SJCRH30 (cell line): ENCODE results near the gene ZFP1. TPM values are rescaled to one million over a fixed set of nuclear protein-coding genes. Genes with fewer than 3 reads are reported as not detected.
"Not testable (repeated sequence)": the region's sequence is repeated elsewhere in the genome, so short reads cannot be mapped to it uniquely, and the experiment has no call there.

ENCODE experiments used
- DNase-seq, 2 experiments: peaks; one replicate each; pipeline ENCODE4 v3.0.0-alpha.2; 2015 to 2020
- H3K27ac ChIP-seq: fragments of 250-450 bp; sonication (Bioruptor Pico); 2 replicates; pipeline ENCODE4 v1.5.1; 2020; ENCODE audit warnings: mild to moderate bottlenecking, moderate library complexity
- H3K27me3 ChIP-seq: fragments of 250-450 bp; sonication (Bioruptor Pico); 2 replicates; pipeline ENCODE4 v1.5.1; 2020; ENCODE audit warnings: mild to moderate bottlenecking, moderate library complexity
- H3K36me3 ChIP-seq: fragments of 250-450 bp; sonication (Bioruptor Pico); 2 replicates; pipeline ENCODE4 v1.5.1; 2020; ENCODE audit warnings: mild to moderate bottlenecking, moderate library complexity
- H3K4me1 ChIP-seq: fragments of 250-450 bp; sonication (Bioruptor Pico); 2 replicates; pipeline ENCODE4 v1.5.1; 2020; ENCODE audit warnings: mild to moderate bottlenecking, moderate library complexity
- H3K4me3 ChIP-seq: fragments of 250-450 bp; sonication (Bioruptor Pico); 2 replicates; pipeline ENCODE4 v1.5.1; 2020; ENCODE audit warnings: mild to moderate bottlenecking, moderate library complexity
- H3K9me3 ChIP-seq: fragments of 250-450 bp; sonication (Bioruptor Pico); replicated peaks from 2 replicates; pipeline ENCODE4 v1.5.1; 2020; ENCODE audit warnings: mild to moderate bottlenecking, moderate library complexity
- total RNA-seq: library from RNA; depleted of rRNA; stranded (reverse); fragments of >200 nt; shearing (Covaris generic); gene quantifications from 2 replicates; pipeline ENCODE4 v1.2.3, GENCODE V29; 2014

ZFP1 gene
- total RNA-seq, 1 experiment from 2014 or later = 10.9 TPM

DNA sequence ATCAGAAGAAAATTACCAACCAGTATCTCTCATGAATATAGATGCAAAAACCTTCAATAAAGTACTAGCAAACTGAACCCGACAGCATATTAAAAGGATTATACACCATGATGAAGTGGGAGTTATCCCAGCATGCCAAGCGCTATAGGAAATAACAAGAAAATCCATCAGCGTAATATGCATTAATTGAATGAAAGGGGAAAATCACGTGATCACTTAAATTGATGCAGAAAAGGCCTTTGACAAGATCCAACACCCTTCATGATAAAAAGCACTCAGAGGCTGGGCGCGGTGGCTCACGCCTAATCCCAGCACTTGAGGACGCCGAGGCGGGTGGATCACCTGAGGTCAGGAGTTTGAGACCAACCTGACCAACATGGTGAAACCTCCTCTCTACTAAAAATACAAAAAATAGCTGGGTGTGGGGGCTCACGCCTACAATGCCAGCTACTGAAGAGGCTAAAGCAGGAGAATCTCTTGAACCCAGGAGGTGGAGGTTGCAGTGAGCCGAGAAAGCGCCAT lies 53.8 kb downstream of the ZFP1 start:
- Histone ChIP-seq H3K9me3 (no peaks in the 10 kb centered on the region), H3K27me3 (no peaks in the 10 kb centered on the region), H3K27ac (no peak overlapping the region), H3K4me1 (no peaks in the 10 kb centered on the region), H3K4me3 (no peak overlapping the region), H3K36me3 (no peaks in the 10 kb centered on the region)
- DNase-seq = no peak

DNA sequence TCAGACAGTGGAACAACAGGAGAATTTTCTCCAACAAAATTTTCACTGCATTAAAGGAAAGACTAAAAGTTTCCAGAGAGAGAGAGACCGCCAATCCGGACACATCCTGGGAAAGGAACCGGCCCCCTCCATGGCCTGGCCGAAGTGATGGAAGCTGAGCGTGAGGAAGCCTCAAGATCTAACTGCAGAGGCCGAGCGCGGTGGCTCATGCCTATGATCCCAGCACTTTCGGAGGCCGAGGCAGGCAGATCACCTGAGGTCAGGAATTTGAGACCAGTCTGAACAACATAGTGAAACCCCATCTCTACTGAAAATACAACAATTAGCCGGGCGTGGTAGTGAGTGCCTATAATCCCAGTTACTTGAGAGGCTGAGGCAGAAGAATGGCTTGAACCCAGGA lies 54.8 kb downstream of the ZFP1 start:
- Histone ChIP-seq H3K9me3 (no peaks in the 10 kb centered on the region), H3K4me1 (no peaks in the 10 kb centered on the region), H3K27me3 (no peaks in the 10 kb centered on the region), H3K27ac (no peak overlapping the region), H3K36me3 (no peaks in the 10 kb centered on the region), H3K4me3 (no peak overlapping the region)
- no peak for DNase-seq

DNA sequence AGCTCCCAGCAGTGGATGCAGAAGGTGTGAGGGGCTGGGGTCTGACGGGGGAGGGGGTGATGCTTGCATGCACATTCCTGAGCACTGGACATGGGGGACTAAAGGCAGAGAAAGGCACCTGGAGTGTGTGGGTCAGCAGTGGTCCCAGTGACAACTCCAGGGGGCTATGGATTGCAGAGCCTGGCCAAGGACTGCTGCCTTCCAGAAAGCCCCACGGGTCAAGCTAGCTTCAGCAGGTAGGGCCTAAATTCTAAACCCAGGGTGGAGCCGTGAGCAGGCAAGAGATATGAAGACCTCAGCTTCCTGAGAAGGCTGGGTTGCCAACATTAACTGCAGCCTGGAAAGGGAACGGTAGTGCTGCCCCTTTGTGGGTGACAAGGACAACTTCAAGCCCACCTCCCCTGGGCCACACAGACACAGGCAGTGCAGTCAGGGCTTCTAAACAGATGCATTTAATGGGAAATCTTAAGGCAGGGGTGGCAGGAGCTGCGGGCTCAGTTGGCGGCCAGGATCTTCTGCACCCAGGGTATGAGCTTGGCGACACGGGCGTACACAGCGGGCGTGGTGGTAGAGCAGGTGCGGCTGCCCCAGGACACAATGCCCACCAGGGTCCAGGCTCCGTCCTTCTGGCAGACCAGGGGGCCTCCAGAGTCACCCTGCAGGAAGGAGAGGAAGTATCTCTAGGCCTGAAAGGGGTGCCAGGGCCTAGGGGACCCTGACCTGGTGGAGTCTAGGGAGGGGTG lies 55.5 kb downstream of the ZFP1 start:
- no peak for DNase-seq
- Histone ChIP-seq H3K4me3 (no peak overlapping the region), H3K9me3 (no peaks in the 10 kb centered on the region), H3K27ac (no peak overlapping the region), H3K4me1 (peaks cover 5% of the 10 kb centered on the region; the same call in 1 of the 2 replicates), H3K27me3 (no peaks in the 10 kb centered on the region), H3K36me3 (no peaks in the 10 kb centered on the region)

DNA sequence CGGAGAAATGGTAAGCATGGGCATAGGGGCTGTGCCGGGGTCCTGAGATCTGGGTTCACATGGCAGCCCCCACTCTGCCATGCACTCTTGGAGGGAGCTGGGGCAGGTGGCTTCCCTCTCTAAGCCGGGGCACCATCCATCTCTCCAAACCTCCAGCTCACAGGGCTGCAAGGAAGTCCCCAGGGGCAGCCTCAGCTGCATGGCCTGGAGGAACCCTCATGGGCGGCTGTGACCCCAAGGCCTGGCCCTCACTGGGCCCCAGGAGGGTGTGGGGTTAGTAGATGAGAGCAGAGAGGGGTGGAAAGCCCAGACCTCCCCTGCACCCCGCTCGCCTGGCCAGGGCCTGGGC lies 56.1 kb downstream of the ZFP1 start:
- Histone ChIP-seq H3K27me3 (no peaks in the 10 kb centered on the region), H3K36me3 (no peaks in the 10 kb centered on the region), H3K9me3 (no peaks in the 10 kb centered on the region), H3K27ac (no peak overlapping the region), H3K4me1 (peaks cover 7% of the 10 kb centered on the region; the same call in 1 of the 2 replicates), H3K4me3 (no peak overlapping the region)
- DNase-seq = no peak

DNA sequence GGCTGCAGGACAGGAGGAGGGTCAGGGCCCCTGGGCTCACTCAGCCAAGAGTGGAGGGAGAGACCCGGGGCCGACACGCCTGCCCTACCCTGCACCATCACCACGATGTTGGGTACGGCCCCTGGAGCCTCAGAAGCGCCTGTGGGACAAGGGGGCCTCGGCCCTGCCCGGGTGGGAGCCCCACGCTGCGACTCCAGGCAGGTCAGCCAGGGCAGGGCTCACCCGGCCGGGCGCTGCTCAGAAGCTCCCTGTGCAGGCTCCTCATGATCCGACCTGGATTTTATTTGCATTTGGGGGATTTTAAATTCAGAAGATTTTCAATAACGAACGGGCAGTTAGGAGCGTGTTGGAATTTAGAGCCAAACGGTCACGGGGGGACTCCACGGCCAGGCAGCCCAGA lies 56.6 kb downstream of the ZFP1 start:
- DNase-seq, H3K4me1 ChIP-seq, H3K27me3 ChIP-seq, H3K27ac ChIP-seq, H3K36me3 ChIP-seq, H3K4me3 ChIP-seq, H3K9me3 ChIP-seq: not testable (repeated sequence)

DNA sequence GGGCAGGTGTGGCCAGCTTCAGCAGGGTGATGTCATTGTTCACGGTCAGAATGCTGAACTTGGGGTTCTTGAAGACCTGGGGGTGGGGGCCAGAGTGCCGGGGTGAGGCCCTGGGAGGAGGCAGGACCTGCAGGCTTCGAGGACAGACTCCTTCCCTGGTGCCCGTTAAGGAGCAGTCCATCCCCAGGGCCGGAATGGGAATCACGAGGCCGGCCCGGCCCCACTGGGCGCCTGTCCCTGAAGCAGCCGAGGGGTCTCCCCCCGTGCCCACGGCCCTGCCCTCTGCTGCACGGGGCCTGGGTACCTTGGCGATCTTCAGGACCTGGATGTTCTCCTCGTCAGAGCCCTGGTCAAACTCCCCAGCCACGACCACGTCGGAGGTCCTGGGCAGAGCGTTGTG lies 57.1 kb downstream of the ZFP1 start:
- H3K4me1 ChIP-seq, H3K4me3 ChIP-seq, H3K27ac ChIP-seq, H3K36me3 ChIP-seq, H3K9me3 ChIP-seq, DNase-seq, H3K27me3 ChIP-seq: not testable (repeated sequence)

GRCh38 chr16:75205961-75206748 lies 57.8 kb downstream of the ZFP1 start:
- H3K27me3 ChIP-seq, H3K27ac ChIP-seq, H3K4me3 ChIP-seq, H3K4me1 ChIP-seq, H3K9me3 ChIP-seq, DNase-seq, H3K36me3 ChIP-seq: not testable (repeated sequence)

DNA sequence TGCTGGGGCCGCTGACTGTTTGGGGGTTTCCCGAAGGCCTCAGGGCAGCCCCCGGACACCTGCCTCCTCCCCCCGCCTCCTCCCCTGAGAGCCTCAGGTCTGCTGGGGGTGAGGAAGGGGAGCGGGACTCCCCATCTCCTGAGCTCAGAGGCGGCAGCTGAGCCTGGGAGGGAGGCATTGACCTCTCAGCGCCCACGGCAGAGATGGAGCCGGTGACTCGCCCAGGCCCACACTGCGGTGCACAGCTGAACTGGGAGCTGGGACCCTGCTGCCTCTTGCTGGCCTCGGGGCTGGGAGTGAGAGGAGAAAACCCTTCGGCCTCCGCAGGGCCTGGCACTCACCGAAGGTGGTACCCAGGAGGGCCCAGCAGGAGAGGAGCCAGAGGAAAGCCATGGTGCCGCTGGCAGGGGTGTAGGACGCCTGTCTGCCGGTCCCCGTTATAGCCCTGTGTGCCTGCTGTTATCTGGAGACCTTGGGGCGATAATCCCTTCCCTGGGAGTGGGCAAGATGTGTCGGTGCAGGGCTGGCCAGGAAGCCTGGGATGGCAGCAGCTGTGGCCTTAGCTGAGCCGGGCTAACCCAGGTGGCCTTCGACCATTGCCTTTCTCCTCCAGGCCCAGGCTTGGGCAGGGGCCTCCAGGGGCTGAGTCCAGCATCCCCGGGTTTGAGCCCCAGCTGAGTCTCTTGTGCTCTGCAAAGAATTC lies 58.6 kb downstream of the ZFP1 start, which contains the start of gene CTRB2:
Gene CTRB2 (minus strand): TSS at position 413 of the 703 bp plus-strand sequence. CDS start 20 bp downstream, at position 393.
- no peak for DNase-seq
- H3K4me1 ChIP-seq = peaks cover 7% of the 10 kb centered on the region; the same call in 1 of the 2 replicates
- H3K9me3 ChIP-seq = no peaks in the 10 kb centered on the region
- no peak within 1 kb of the TSS for H3K27ac ChIP-seq
- no peak within 1 kb of the TSS for H3K4me3 ChIP-seq
- no peaks in the 10 kb centered on the region for H3K36me3 ChIP-seq
- H3K27me3 ChIP-seq = no peaks in the 10 kb centered on the region

DNA sequence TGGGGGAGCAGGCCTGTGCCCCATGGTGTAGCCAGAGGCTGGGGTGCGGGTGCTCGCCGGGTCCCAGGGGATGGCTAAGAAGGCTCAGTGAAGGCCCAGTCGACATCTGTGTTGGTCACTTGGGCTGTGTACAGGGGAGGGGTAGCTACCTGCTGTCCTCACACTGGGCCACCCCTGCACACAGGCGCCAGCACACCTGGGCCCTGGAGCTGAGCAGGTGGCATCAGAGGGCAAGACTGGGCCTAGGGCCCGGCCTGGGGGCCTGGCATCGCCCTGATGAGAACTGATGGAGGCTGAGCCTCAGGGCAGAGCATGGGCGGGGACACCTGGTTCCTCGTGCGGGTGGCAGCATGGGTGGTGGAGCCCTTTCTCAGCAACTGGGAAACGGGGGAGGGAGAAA lies 59.5 kb downstream of the ZFP1 start:
- H3K27ac ChIP-seq = no peak overlapping the region
- H3K9me3 ChIP-seq = no peaks in the 10 kb centered on the region
- H3K4me1 ChIP-seq = peaks cover 7% of the 10 kb centered on the region; the same call in 1 of the 2 replicates
- no peak overlapping the region for H3K4me3 ChIP-seq
- no peak for DNase-seq
- no peaks in the 10 kb centered on the region for H3K27me3 ChIP-seq
- no peaks in the 10 kb centered on the region for H3K36me3 ChIP-seq

GRCh38 chr16:75208242-75208825 lies 60.0 kb downstream of the ZFP1 start:
- Histone ChIP-seq H3K9me3 (no peaks in the 10 kb centered on the region), H3K4me3 (no peak overlapping the region), H3K36me3 (no peaks in the 10 kb centered on the region), H3K27ac (no peak overlapping the region), H3K4me1 (peaks cover 7% of the 10 kb centered on the region; the same call in 1 of the 2 replicates), H3K27me3 (no peaks in the 10 kb centered on the region)
- DNase-seq = no peak

DNA sequence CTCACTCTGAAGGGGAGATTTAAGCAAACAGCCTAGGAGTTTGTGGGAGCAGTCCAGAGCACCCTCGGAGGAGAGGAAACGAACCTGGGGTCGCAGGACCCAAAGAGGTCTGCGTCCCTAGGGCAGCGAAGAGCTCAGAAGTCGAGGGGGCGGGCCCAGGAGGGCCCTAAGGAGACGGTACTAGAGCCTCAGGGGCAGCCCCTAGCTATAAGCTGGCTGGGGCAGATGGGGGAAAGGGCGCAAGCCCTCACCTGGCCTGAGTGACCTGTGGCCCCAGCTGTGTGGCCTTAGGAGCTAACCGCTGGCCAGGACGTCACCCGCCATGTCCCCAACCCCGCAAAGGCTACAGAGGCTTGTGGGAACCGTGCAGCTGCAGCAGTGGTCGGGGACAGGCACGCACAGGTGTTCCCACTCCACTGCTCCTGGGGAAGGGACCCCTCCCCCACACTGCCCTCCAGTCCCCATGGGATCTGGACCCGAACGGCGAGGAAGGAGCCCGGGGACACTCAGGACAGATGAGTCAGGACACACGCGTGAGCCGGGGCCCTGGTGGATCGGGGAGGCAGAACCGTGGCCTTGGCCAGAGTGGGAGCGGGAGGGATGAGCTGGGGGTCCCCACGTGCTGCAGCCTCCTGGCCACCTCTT lies 60.7 kb downstream of the ZFP1 start:
- H3K4me1 ChIP-seq = peaks cover 7% of the 10 kb centered on the region; the same call in 1 of the 2 replicates
- H3K27ac ChIP-seq = no peak overlapping the region
- no peaks in the 10 kb centered on the region for H3K36me3 ChIP-seq
- no peaks in the 10 kb centered on the region for H3K9me3 ChIP-seq
- peak; percentile 27 to 38 for DNase-seq
- no peaks in the 10 kb centered on the region for H3K27me3 ChIP-seq
- no peak overlapping the region for H3K4me3 ChIP-seq

- H3K4me1 ChIP-seq, H3K9me3 ChIP-seq, DNase-seq, H3K27me3 ChIP-seq, H3K27ac ChIP-seq, H3K36me3 ChIP-seq, H3K4me3 ChIP-seq: not testable (repeated sequence)
Measured at GRCh38 chr16:75209514-75209913, 61.2 kb downstream of the ZFP1 start.

DNA sequence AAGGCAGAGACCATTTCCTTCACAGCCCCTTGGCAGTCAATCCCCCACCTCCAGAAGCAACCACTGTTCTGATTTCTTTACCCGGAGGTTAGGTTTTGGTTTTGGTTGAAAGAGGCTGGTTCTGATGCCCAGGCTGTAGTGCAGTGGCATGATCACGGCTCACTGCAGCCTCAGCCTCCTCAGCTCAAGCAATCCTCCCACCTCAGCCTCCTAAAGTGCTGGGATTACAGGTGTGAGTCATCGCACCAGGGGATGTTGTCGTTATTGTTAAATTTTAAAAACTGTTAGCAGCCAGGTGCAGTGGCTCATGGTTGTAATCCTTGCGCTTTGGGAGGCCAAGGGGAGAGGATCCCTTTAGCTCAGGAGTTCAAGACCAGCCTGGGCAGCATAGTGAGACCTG lies 61.6 kb downstream of the ZFP1 start:
- Histone ChIP-seq H3K27ac (no peak overlapping the region), H3K4me3 (no peak overlapping the region), H3K36me3 (no peaks in the 10 kb centered on the region), H3K27me3 (no peaks in the 10 kb centered on the region), H3K4me1 (peaks cover 7% of the 10 kb centered on the region; the same call in 1 of the 2 replicates), H3K9me3 (no peaks in the 10 kb centered on the region)
- no peak for DNase-seq

- DNase-seq, H3K4me1 ChIP-seq, H3K4me3 ChIP-seq, H3K9me3 ChIP-seq, H3K27ac ChIP-seq, H3K27me3 ChIP-seq, H3K36me3 ChIP-seq: not testable (repeated sequence)
Measured at GRCh38 chr16:75211286-75211685, 63.0 kb downstream of the ZFP1 start.
